ENCODE results near the gene SDR39U1. TPM values are rescaled to one million over a fixed set of nuclear protein-coding genes. Genes with fewer than 3 reads are reported as not detected.
A peak's percentile ranks its signal among the peaks of the same experiment; 100 is the strongest.

SDR39U1 gene
- total RNA-seq, 1 experiment from 2014 or later: 61.8 TPM

- no TSS peak for BruUV-seq (replicated peaks)
- Histone ChIP-seq H3K9ac (ENCODE audit: low read length) (0 out of 2 replicates have a peak overlapping the region, but pooled peaks have one; percentile 17), H3K9me3 (ENCODE audit: control insufficient read depth in 1 of 2, insufficient read depth in 1 of 2, low read depth in 1 of 2, low read length in 2 of 2) (no peaks in the 10 kb centered on the region), H3K4me2 (ENCODE audit: low read length) (peak overlapping the region; percentile 95; the same call in 1 of the 2 replicates), H3K4me3 (replicated peaks in 1 of 2; ENCODE audit: low read depth in 1 of 2, low read length in 2 of 2) (no peak overlapping the region), H3K4me1 (ENCODE audit: control insufficient read depth in 1 of 2, insufficient read depth in 2 of 2, low read length in 2 of 2) (peaks cover 14 to 28% of the 10 kb centered on the region in 2 experiments), H2AFZ (ENCODE audit: low read depth, low read length, poor library complexity, severe bottlenecking) (no peak overlapping the region), H3K27ac (ENCODE audit: low read depth, low read length) (peak overlapping the region; percentile 22; the same call in 1 of the 2 replicates), H3K9me2 (ENCODE audit: insufficient read depth) (no peaks in the 10 kb centered on the region), H3K36me3 (ENCODE audit: control insufficient read depth in 1 of 2, insufficient read depth in 2 of 2, low read length in 2 of 2) (peaks cover 14 to 20% of the 10 kb centered on the region in 2 experiments; a peak in 3 of 4 replicates), H3K27me3 (ENCODE audit: insufficient read depth, low read length) (no peaks in the 10 kb centered on the region), H4K20me1 (ENCODE audit: insufficient read depth) (no peaks in the 10 kb centered on the region), H3K79me2 (ENCODE audit: insufficient read depth, low read length) (peaks cover 21% of the 10 kb centered on the region)
- TF ChIP-seq JUND (IDR thresholded peaks at IDR 0.05): no peak
- no peak for TF ChIP-seq YY1 (IDR thresholded peaks at IDR 0.05; ENCODE audit: extremely low read depth, insufficient replicate concordance, low read depth, low read length)
- TF ChIP-seq SP1 (IDR thresholded peaks at IDR 0.05; ENCODE audit: low read depth): no peak
- TF ChIP-seq ZFX (IDR thresholded peaks at IDR 0.05): no peak
- no peak for TF ChIP-seq EZH2 (IDR thresholded peaks at IDR 0.05)
- no peak for TF ChIP-seq TCF7L2 (IDR thresholded peaks at IDR 0.05; ENCODE audit: borderline replicate concordance, extremely low read depth, insufficient read depth, insufficient read length)
- TF ChIP-seq SIN3A (IDR thresholded peaks at IDR 0.05; ENCODE audit: low read depth): no peak
- ATAC-seq: no peak
- RAD21 ChIA-PET (ENCODE audit: low non-redundant PET in 1 of 2, low total read pairs in 2 of 2, uncharacterized antibody in 2 of 2, unreplicated experiment in 2 of 2): interaction anchor here (0.9 to 2.1 kb wide), 11 partner anchors 9 to 220 kb away, joined by 3 to 25 read pairs (median 4); partner anchors contain the start of gene DHRS1 (in 1 of the 2)
- intact Hi-C loops (cut with micrococcal nuclease): loop anchor here (10.0 kb wide), 1 partner anchor 218 kb away; the partner anchor contains the start of genes CHMP4A and MDP1
- DNase-seq (ENCODE audit: low read depth, low spot score): no peak
- POLR2A ChIA-PET: interaction anchor here (0.7 to 3.3 kb wide), 16 partner anchors 8 to 339 kb away, joined by 3 to 38 read pairs (median 4); partner anchors contain the start of genes CHMP4A, CIDEB, PCK2 and TINF2
- CTCF ChIA-PET: interaction anchor here (0.6 to 4.1 kb wide), 26 partner anchors 9 to 286 kb away, joined by 3 to 162 read pairs (median 6); partner anchors contain the start of genes ADCY4, CIDEB, DHRS1 and NOP9
Observed at GRCh38 chr14:24432259-24433131, 10.1 kb downstream of the SDR39U1 start.
